Measurements from ENCODE around the gene ENOX1.

Gene ENOX1

GRCh38 chr13:43515531-43515930 lies 271.2 kb downstream of the ENOX1 start:
- peaks cover 5% of the 10 kb centered on the region; the same call in 1 of the 2 replicates for H3K4me1 ChIP-seq (ENCODE audit: low read length)

GRCh38 chr13:43514311-43514710 lies 272.5 kb downstream of the ENOX1 start:
- Histone ChIP-seq H3K9ac (ENCODE audit: low read length) (no peak overlapping the region), H3K9me3 (ENCODE audit: insufficient read depth, low read length) (no peaks in the 10 kb centered on the region), H3K4me2 (ENCODE audit: low read length) (no peak overlapping the region), H3K27me3 (ENCODE audit: low read depth, low read length) (no peaks in the 10 kb centered on the region), H3K4me3 (ENCODE audit: low read length) (no peak overlapping the region), H2AFZ (ENCODE audit: low read depth, low read length) (no peak overlapping the region), H3K4me1 (ENCODE audit: low read length) (no peaks in the 10 kb centered on the region), H3K79me2 (ENCODE audit: low read length) (no peaks in the 10 kb centered on the region), H3K36me3 (replicated peaks; ENCODE audit: low read depth, low read length) (no peaks in the 10 kb centered on the region), H4K20me1 (ENCODE audit: insufficient read depth, low read length) (no peaks in the 10 kb centered on the region), H3K27ac (ENCODE audit: low read length) (no peak overlapping the region)
- TF ChIP-seq CTCF (IDR thresholded peaks at IDR 0.05; ENCODE audit: low read depth, low read length) (no peak), EZH2phosphoT487 (IDR thresholded peaks at IDR 0.05; ENCODE audit: low read depth) (no peak)

More at GRCh38 chr13:43515531-43515930, 271.2 kb downstream of the ENOX1 start:
- TF ChIP-seq EZH2phosphoT487 (IDR thresholded peaks at IDR 0.05; ENCODE audit: low read depth) (no peak), CTCF (IDR thresholded peaks at IDR 0.05; ENCODE audit: low read depth, low read length) (no peak)
- H4K20me1 ChIP-seq (ENCODE audit: insufficient read depth, low read length) = no peaks in the 10 kb centered on the region
- H3K4me2 ChIP-seq (ENCODE audit: low read length) = no peak overlapping the region
- H3K36me3 ChIP-seq (replicated peaks; ENCODE audit: low read depth, low read length) = no peaks in the 10 kb centered on the region
- H3K79me2 ChIP-seq (ENCODE audit: low read length) = no peaks in the 10 kb centered on the region
- H3K27ac ChIP-seq (ENCODE audit: low read length) = no peak overlapping the region
- H2AFZ ChIP-seq (ENCODE audit: low read depth, low read length) = no peak overlapping the region
- no peaks in the 10 kb centered on the region for H3K9me3 ChIP-seq (ENCODE audit: insufficient read depth, low read length)
- no peaks in the 10 kb centered on the region for H3K27me3 ChIP-seq (ENCODE audit: low read depth, low read length)
- no peak overlapping the region for H3K4me3 ChIP-seq (ENCODE audit: low read length)
- H3K9ac ChIP-seq (ENCODE audit: low read length) = no peak overlapping the region

GRCh38 chr13:43512221-43512620 lies 274.6 kb downstream of the ENOX1 start:
- TF ChIP-seq CTCF (IDR thresholded peaks at IDR 0.05; ENCODE audit: low read depth, low read length) (no peak), EZH2phosphoT487 (IDR thresholded peaks at IDR 0.05; ENCODE audit: low read depth) (no peak)
- Histone ChIP-seq H3K4me1 (ENCODE audit: low read length) (no peaks in the 10 kb centered on the region), H3K27me3 (ENCODE audit: low read depth, low read length) (no peaks in the 10 kb centered on the region), H3K36me3 (replicated peaks; ENCODE audit: low read depth, low read length) (no peaks in the 10 kb centered on the region), H3K4me3 (ENCODE audit: low read length) (no peak overlapping the region), H2AFZ (ENCODE audit: low read depth, low read length) (no peak overlapping the region), H3K79me2 (ENCODE audit: low read length) (no peaks in the 10 kb centered on the region), H3K9ac (ENCODE audit: low read length) (no peak overlapping the region), H3K9me3 (ENCODE audit: insufficient read depth, low read length) (no peaks in the 10 kb centered on the region), H4K20me1 (ENCODE audit: insufficient read depth, low read length) (no peaks in the 10 kb centered on the region), H3K4me2 (ENCODE audit: low read length) (no peak overlapping the region), H3K27ac (ENCODE audit: low read length) (no peak overlapping the region)

GRCh38 chr13:43510956-43511901 lies 275.5 kb downstream of the ENOX1 start:
- Histone ChIP-seq H3K4me2 (ENCODE audit: low read length) (no peak overlapping the region), H3K27me3 (ENCODE audit: low read depth, low read length) (no peaks in the 10 kb centered on the region), H2AFZ (ENCODE audit: low read depth, low read length) (no peak overlapping the region), H3K9me3 (ENCODE audit: insufficient read depth, low read length) (no peaks in the 10 kb centered on the region), H3K36me3 (replicated peaks; ENCODE audit: low read depth, low read length) (no peaks in the 10 kb centered on the region), H3K4me3 (ENCODE audit: low read length) (no peak overlapping the region), H3K9ac (ENCODE audit: low read length) (no peak overlapping the region), H3K4me1 (ENCODE audit: low read length) (no peaks in the 10 kb centered on the region), H4K20me1 (ENCODE audit: insufficient read depth, low read length) (no peaks in the 10 kb centered on the region), H3K79me2 (ENCODE audit: low read length) (no peaks in the 10 kb centered on the region), H3K27ac (ENCODE audit: low read length) (no peak overlapping the region)
- no peak for TF ChIP-seq EZH2phosphoT487 (IDR thresholded peaks at IDR 0.05; ENCODE audit: low read depth)
- TF ChIP-seq CTCF (IDR thresholded peaks at IDR 0.05; ENCODE audit: low read depth, low read length) = no peak
